ENCODE results near the gene DLX1. TPM values are rescaled to one million over a fixed set of nuclear protein-coding genes. Genes with fewer than 3 reads are reported as not detected.
A peak's percentile ranks its signal among the peaks of the same experiment; 100 is the strongest.

DLX1 gene
- total RNA-seq, 1 donor: 1.8 TPM

DNA sequence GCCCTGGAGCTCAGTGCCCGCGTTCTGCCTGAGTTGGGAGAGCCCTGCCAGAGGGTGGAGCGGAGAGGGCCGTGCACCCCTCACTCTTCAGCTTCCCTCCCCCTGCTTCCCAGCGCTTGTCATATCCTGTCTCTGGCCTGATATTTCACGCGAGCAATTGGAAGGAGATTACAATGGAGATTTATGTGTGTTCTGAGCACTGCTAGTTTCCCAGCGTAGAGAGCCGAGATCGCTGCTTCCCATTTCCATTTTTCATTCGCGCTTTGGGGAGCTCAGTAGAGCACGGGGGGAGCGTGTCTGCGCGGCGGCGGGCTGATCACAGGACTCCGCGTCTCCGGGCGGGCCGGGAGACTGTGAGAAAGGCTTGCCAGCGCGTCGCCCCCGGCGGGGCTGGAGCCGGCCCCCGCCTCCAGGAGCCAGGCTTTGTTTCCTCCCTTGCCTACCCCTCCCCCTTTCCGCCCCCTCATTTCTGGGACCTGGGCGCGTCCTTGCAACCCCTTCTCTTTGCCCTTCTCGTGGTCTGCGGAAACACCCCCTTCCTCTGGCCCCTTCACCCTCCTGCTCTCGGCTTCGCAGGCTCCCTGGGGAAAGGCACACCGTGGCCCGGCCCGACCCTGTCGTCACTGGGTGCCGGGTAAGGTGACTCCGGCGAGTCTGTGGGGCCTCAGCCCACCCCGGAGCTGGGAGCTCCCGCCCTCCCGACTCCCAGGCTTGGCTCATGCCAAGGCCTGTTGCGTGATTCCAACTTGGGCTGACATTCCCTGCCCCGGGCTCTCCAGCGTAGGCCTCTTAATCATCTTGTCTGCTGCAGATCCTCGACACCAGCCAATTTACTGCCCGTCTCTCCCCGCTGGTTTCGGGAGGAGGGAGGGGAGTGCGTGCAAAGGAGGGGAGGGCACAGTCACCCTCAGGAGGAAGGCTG is 11.6 kb downstream of the DLX1 start:
- no peaks in the 10 kb centered on the region for H4K20me1 ChIP-seq (ENCODE audit: insufficient read depth, low read length)
- H2AFZ ChIP-seq (ENCODE audit: low read length): peak overlapping the region; percentile 81
- H3K4me3 ChIP-seq (ENCODE audit: insufficient read depth, low read length): peak overlapping the region; percentile 87
- H3K4me2 ChIP-seq (ENCODE audit: insufficient read depth, low read length): peak overlapping the region; percentile 93
- DNase-seq (ENCODE audit: insufficient read length, low spot score, missing footprints): peak; percentile 97
- peak overlapping the region; percentile 90 for H3K27ac ChIP-seq (ENCODE audit: low read depth, low read length)
- TF ChIP-seq, protein P1, sequence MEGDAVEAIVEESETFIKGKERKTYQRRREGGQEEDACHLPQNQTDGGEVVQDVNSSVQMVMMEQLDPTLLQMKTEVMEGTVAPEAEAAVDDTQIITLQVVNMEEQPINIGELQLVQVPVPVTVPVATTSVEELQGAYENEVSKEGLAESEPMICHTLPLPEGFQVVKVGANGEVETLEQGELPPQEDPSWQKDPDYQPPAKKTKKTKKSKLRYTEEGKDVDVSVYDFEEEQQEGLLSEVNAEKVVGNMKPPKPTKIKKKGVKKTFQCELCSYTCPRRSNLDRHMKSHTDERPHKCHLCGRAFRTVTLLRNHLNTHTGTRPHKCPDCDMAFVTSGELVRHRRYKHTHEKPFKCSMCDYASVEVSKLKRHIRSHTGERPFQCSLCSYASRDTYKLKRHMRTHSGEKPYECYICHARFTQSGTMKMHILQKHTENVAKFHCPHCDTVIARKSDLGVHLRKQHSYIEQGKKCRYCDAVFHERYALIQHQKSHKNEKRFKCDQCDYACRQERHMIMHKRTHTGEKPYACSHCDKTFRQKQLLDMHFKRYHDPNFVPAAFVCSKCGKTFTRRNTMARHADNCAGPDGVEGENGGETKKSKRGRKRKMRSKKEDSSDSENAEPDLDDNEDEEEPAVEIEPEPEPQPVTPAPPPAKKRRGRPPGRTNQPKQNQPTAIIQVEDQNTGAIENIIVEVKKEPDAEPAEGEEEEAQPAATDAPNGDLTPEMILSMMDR (IDR thresholded peaks at IDR 0.05; ENCODE audit: extremely low read depth, low read depth, low read length): no peak
- no peaks in the 10 kb centered on the region for H3K9me3 ChIP-seq (ENCODE audit: low read depth, low read length)
- peaks cover 6% of the 10 kb centered on the region for H3K36me3 ChIP-seq (ENCODE audit: insufficient read depth, low read length)
- H3K4me1 ChIP-seq (ENCODE audit: insufficient read depth, low read length): peaks cover 46% of the 10 kb centered on the region
- H3K27me3 ChIP-seq (ENCODE audit: insufficient read depth, low read length): peaks cover 23% of the 10 kb centered on the region
- peaks cover 22% of the 10 kb centered on the region for H3K79me2 ChIP-seq (ENCODE audit: insufficient read depth, low read length)

DNA sequence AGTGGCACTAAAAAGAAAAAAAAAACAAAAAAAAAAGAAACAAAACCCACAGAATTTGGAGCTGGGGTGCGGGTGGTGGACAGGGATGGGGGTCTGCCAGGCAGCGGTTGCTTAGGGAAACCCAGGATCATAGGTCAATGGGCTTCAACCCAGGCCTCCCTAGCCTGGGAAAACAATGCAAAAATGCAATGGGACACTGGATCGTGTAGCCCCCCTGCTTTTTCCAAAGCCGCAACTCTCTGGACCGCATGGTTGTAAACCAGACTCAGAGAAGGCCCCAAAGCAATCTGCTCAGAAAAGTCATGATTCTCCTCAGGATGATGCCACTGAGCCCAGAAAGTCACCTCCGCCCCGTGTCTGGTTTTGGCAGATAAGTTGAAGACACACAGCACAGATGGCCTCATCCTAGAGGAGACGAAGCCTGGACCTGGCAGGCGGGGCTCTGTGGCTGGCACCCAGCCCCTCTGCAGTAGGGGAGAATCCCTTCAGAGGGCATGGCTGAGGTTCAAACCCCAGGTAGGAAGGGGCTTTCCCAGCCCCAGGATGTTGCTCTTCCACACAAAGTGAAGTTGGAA is 12.3 kb downstream of the DLX1 start:
- DNase-seq (ENCODE audit: insufficient read length, low spot score, missing footprints): peak; percentile 85
- TF ChIP-seq, protein P1 (IDR thresholded peaks at IDR 0.05; ENCODE audit: extremely low read depth, low read depth, low read length): no peak
- Histone ChIP-seq H3K79me2 (ENCODE audit: insufficient read depth, low read length) (peaks cover 24% of the 10 kb centered on the region), H4K20me1 (ENCODE audit: insufficient read depth, low read length) (no peaks in the 10 kb centered on the region), H3K4me1 (ENCODE audit: insufficient read depth, low read length) (peaks cover 47% of the 10 kb centered on the region), H3K4me3 (ENCODE audit: insufficient read depth, low read length) (peak overlapping the region; percentile 87), H3K9me3 (ENCODE audit: low read depth, low read length) (no peaks in the 10 kb centered on the region), H3K36me3 (ENCODE audit: insufficient read depth, low read length) (peaks cover 6% of the 10 kb centered on the region), H3K27me3 (ENCODE audit: insufficient read depth, low read length) (peaks cover 16% of the 10 kb centered on the region), H2AFZ (ENCODE audit: low read length) (no peak overlapping the region), H3K4me2 (ENCODE audit: insufficient read depth, low read length) (peak overlapping the region; percentile 93), H3K27ac (ENCODE audit: low read depth, low read length) (peak overlapping the region; percentile 90)

GRCh38 chr2:172098287-172098649 is 13.0 kb downstream of the DLX1 start:
- peak; percentile 82 for DNase-seq (ENCODE audit: insufficient read length, low spot score, missing footprints)
- Histone ChIP-seq H3K4me1 (ENCODE audit: insufficient read depth, low read length) (peaks cover 50% of the 10 kb centered on the region), H2AFZ (ENCODE audit: low read length) (no peak overlapping the region), H3K36me3 (ENCODE audit: insufficient read depth, low read length) (peaks cover 6% of the 10 kb centered on the region), H3K79me2 (ENCODE audit: insufficient read depth, low read length) (peaks cover 24% of the 10 kb centered on the region), H3K4me3 (ENCODE audit: insufficient read depth, low read length) (no peak overlapping the region), H4K20me1 (ENCODE audit: insufficient read depth, low read length) (no peaks in the 10 kb centered on the region), H3K9me3 (ENCODE audit: low read depth, low read length) (no peaks in the 10 kb centered on the region), H3K27me3 (ENCODE audit: insufficient read depth, low read length) (peaks cover 10% of the 10 kb centered on the region), H3K4me2 (ENCODE audit: insufficient read depth, low read length) (peak overlapping the region; percentile 93), H3K27ac (ENCODE audit: low read depth, low read length) (peak overlapping the region; percentile 90)
- TF ChIP-seq, protein P1 (IDR thresholded peaks at IDR 0.05; ENCODE audit: extremely low read depth, low read depth, low read length): no peak

Data from osteoblast (primary cell).